Neural progenitor cell (in vitro differentiated cells): ENCODE measurements around the gene SHROOM1.

Experiments used
- CTCF ChIP-seq: fragments of 200-600 bp; sonication (generic); IDR thresholded peaks from 2 replicates; pipeline ENCODE4 v1.5.1; 2017; ENCODE audit warnings: antibody characterized with exemption, mild to moderate bottlenecking
- EZH2phosphoT487 ChIP-seq: fragments of 200-600 bp; sonication (generic); IDR thresholded peaks from 2 replicates; pipeline ENCODE4 v1.6.1; 2017; ENCODE audit warnings: antibody characterized with exemption

DNA sequence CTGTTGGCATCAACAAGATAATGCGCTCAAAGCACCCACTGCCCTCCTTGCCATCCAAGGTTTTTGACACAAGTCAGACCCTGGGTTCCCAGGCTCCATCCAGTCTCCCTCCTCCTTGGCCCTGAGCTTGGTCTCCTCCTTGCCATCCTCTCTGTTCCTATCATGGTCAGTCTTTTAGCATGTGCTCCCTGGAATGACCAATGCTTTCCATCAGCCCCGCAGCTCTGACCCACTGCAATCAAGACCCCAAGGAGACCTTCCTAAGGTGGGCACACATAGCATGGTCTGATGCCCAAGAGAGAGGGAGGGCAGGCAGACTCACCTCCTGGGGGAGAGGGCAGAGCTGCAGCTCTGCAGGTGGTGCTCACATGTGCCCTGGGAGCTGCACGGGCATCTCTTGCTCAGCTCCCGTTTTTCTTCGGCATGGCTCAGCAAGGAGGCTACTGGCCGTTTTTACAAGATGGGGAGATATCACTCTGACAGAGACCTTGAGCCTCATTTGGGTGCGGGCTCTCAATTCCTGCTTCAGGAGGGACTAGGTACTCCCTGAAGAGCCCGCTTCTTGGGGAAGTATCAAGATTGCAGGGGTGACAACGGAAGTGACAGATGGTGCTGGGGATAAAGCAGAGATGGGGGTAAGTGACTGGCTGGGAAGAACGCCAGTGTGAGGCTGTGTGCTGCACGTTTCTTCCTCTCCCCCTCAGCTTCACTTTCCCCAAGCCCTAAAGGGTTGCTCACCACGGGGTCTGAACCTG, 56.7 kb downstream of the SHROOM1 start:
- TF ChIP-seq EZH2phosphoT487: no peak
- TF ChIP-seq CTCF: no peak
